Thoracic aorta (tissue), 2 donors: ENCODE results near the gene MBOAT7. TPM values are rescaled to one million over a fixed set of nuclear protein-coding genes. Genes with fewer than 3 reads are reported as not detected.

Experiments
- ATAC-seq: fragments of 150-250 bp; one replicate; pipeline ENCODE4 v1.8.0; 2017; ENCODE audit warnings: low read depth; ENCODE audit not compliant: insufficient number of reproducible peaks, low FRiP score
- DNase-seq: peaks from one replicate; pipeline ENCODE4 v3.0.0-alpha.2; 2020; ENCODE audit warnings: low spot score
- H3K27ac ChIP-seq, 2 donors: fragments of 200-600 bp; sonication (generic); 1 replicate in 1 of 2; 2 replicates in 1 of 2; pipeline ENCODE4 v1.5.1; 2016; ENCODE audit warnings: mild to moderate bottlenecking in 2 of 2, moderate library complexity in 2 of 2
- H3K27me3 ChIP-seq: fragments of 200-600 bp; sonication (generic); replicated peaks from 2 replicates; pipeline ENCODE4 v1.6.0; 2016; ENCODE audit warnings: mild to moderate bottlenecking; ENCODE audit not compliant: insufficient read depth
- H3K36me3 ChIP-seq: fragments of 200-600 bp; sonication (generic); one replicate; pipeline ENCODE4 v1.5.1; 2016
- H3K4me1 ChIP-seq, 2 donors: fragments of 200-600 bp; sonication (generic); 1 replicate in 1 of 2; 2 replicates in 1 of 2; pipeline versions ENCODE4 v1.5.1 to v1.6.0; 2016; ENCODE audit warnings: low read depth in 2 of 2, mild to moderate bottlenecking in 1 of 2; ENCODE audit not compliant: control insufficient read depth in 1 of 2
- H3K4me3 ChIP-seq: fragments of 200-600 bp; sonication (generic); 2 replicates; pipeline ENCODE4 v1.5.1; 2016; ENCODE audit warnings: mild to moderate bottlenecking
- H3K9me3 ChIP-seq: fragments of 200-600 bp; sonication (generic); 2 replicates; pipeline ENCODE4 v1.5.1; 2016
- total RNA-seq, 2 donors: library from RNA; depleted of rRNA; stranded (reverse); fragments of >200 nt; gene quantifications; one replicate each; pipeline versions ENCODE4 v1.1.0 to v1.2.3, GENCODE V29; 2016
- TF ChIP-seq, protein P1 (sequence below): fragments of 200-600 bp; sonication (generic); IDR thresholded peaks from one replicate; pipeline ENCODE4 v1.5.1; 2019; ENCODE audit warnings: antibody characterized with exemption

The MBOAT7 gene
- total RNA-seq, 2 donors from 2014 or later: 46.0 to 61.1 TPM

GRCh38 chr19:54149021-54149812 lies 40.2 kb downstream of the MBOAT7 start:
- H3K9me3 ChIP-seq: no peaks in the 10 kb centered on the region
- no peaks in the 10 kb centered on the region for H3K27me3 ChIP-seq
- no peak for ATAC-seq
- H3K4me3 ChIP-seq: no peak overlapping the region
- H3K27ac ChIP-seq: no peak overlapping the region
- H3K36me3 ChIP-seq: peaks cover 91% of the 10 kb centered on the region
- H3K4me1 ChIP-seq: no peaks in the 10 kb centered on the region
- TF ChIP-seq, protein P1, sequence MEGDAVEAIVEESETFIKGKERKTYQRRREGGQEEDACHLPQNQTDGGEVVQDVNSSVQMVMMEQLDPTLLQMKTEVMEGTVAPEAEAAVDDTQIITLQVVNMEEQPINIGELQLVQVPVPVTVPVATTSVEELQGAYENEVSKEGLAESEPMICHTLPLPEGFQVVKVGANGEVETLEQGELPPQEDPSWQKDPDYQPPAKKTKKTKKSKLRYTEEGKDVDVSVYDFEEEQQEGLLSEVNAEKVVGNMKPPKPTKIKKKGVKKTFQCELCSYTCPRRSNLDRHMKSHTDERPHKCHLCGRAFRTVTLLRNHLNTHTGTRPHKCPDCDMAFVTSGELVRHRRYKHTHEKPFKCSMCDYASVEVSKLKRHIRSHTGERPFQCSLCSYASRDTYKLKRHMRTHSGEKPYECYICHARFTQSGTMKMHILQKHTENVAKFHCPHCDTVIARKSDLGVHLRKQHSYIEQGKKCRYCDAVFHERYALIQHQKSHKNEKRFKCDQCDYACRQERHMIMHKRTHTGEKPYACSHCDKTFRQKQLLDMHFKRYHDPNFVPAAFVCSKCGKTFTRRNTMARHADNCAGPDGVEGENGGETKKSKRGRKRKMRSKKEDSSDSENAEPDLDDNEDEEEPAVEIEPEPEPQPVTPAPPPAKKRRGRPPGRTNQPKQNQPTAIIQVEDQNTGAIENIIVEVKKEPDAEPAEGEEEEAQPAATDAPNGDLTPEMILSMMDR: no peak
- no peak for DNase-seq

GRCh38 chr19:54148158-54148557 lies 41.2 kb downstream of the MBOAT7 start:
- Histone ChIP-seq H3K4me3 (no peak overlapping the region), H3K4me1 (no peaks in the 10 kb centered on the region), H3K36me3 (peaks cover 92% of the 10 kb centered on the region), H3K27me3 (no peaks in the 10 kb centered on the region), H3K9me3 (no peaks in the 10 kb centered on the region), H3K27ac (no peak overlapping the region)
- ATAC-seq: no peak
- TF ChIP-seq, protein P1: no peak
- DNase-seq: no peak

GRCh38 chr19:54147676-54148075 lies 41.7 kb downstream of the MBOAT7 start:
- no peak for DNase-seq
- no peaks in the 10 kb centered on the region for H3K9me3 ChIP-seq
- TF ChIP-seq, protein P1: no peak
- no peak for ATAC-seq
- no peaks in the 10 kb centered on the region for H3K27me3 ChIP-seq
- H3K4me1 ChIP-seq: no peaks in the 10 kb centered on the region
- no peak overlapping the region for H3K4me3 ChIP-seq
- no peak overlapping the region for H3K27ac ChIP-seq
- H3K36me3 ChIP-seq: peaks cover 92% of the 10 kb centered on the region

DNA sequence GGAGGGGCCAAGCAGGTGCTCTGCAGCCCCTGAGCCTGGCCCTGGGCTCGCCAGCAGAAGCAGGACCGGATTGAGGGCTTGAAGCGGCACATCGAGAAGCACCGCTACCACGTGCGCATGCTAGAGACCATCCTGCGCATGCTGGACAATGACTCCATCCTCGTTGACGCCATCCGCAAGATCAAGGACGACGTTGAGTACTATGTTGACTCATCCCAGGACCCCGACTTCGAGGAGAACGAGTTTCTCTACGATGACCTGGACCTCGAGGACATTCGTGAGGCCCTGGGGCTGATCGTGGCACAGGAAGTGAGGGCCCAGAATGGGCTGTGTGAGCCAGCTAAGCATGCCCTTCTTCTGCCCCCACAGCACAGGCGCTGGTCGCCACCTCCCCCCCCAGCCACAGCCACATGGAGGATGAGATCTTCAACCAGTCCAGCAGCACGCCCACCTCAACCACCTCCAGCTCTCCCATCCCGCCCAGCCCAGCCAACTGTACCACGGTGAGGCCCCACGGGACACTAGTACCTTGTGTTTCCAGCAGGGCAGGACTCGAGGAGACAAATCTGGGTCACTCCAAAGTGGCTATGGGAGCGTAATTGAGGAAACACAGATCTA lies 43.7 kb downstream of the MBOAT7 start:
- Histone ChIP-seq H3K4me3 (no peak overlapping the region), H3K4me1 (peaks cover 0 to 4% of the 10 kb centered on the region in 2 donors), H3K27ac (no peak overlapping the region), H3K36me3 (peaks cover 80% of the 10 kb centered on the region), H3K9me3 (no peaks in the 10 kb centered on the region), H3K27me3 (no peaks in the 10 kb centered on the region)
- ATAC-seq: no peak
- no peak for DNase-seq
- TF ChIP-seq, protein P1: no peak

- TF ChIP-seq, protein P1: no peak
- Histone ChIP-seq H3K9me3 (no peaks in the 10 kb centered on the region), H3K27ac (no peak overlapping the region), H3K36me3 (peaks cover 51% of the 10 kb centered on the region), H3K27me3 (no peaks in the 10 kb centered on the region), H3K4me3 (no peak overlapping the region), H3K4me1 (peaks cover 19 to 26% of the 10 kb centered on the region in 2 donors)
- ATAC-seq: no peak
- DNase-seq: no peak
These were observed 47.1 kb downstream of the MBOAT7 start for GRCh38 chr19:54142166-54142780.
